Upper lobe of left lung (tissue), 4 donors: ENCODE measurements around the gene CBFA2T3.

ENCODE experiments used
- CTCF ChIP-seq, 6 experiments: fragments of 450-650 bp in 4 of 6; fragments of 200-600 bp in 2 of 6; sonication (generic) in 2 of 6; IDR thresholded peaks; one replicate each; pipeline ENCODE4 v1.5.1; 2016 to 2019; ENCODE audit warnings: antibody characterized with exemption in 6 of 6
- EP300 ChIP-seq, 4 donors: sonication (generic); formaldehyde crosslinking; IDR thresholded peaks; one replicate each; pipeline ENCODE4 v1.5.1; 2017; ENCODE audit warnings: antibody characterized with exemption in 4 of 4, control low read depth in 2 of 4
- POLR2A ChIP-seq, 4 donors: fragments of 450-650 bp; IDR thresholded peaks; one replicate each; pipeline ENCODE4 v1.5.1; 2016 to 2017; ENCODE audit warnings: antibody characterized with exemption in 4 of 4, mild to moderate bottlenecking in 2 of 4
- POLR2AphosphoS5 ChIP-seq, 2 donors: sonication (generic); formaldehyde crosslinking; IDR thresholded peaks; one replicate each; pipeline ENCODE4 v1.5.1; 2017; ENCODE audit warnings: antibody characterized with exemption in 2 of 2

GRCh38 chr16:88915639-88916327 is 61.2 kb downstream of the CBFA2T3 start:
- TF ChIP-seq CTCF (IDR thresholded peaks at IDR 0.05), result no peak
- TF ChIP-seq POLR2A (IDR thresholded peaks at IDR 0.05), result no peak
- TF ChIP-seq POLR2AphosphoS5 (IDR thresholded peaks at IDR 0.05), result no peak
- no peak for TF ChIP-seq EP300 (IDR thresholded peaks at IDR 0.05)
